ENCODE data around the gene FRZB. TPM values are rescaled to one million over a fixed set of nuclear protein-coding genes. Genes with fewer than 3 reads are reported as not detected.

Gene FRZB
- total RNA-seq, 1 experiment from 2014 or later = 0.08 TPM

- ChIA-PET CTCF (no interaction called here), POLR2A (interaction anchor here (0.6 kb wide), 1 partner anchor 73 kb away, joined by 3 read pairs; no protein-coding TSS in a partner anchor)
- Histone ChIP-seq H3K4me3 (ENCODE audit: low read depth in 2 of 2, low read length in 2 of 2) (no peak overlapping the region), H3K27ac (ENCODE audit: low read length) (no peak overlapping the region), H3K36me3 (ENCODE audit: control insufficient read depth, insufficient read depth, low read length) (no peaks in the 10 kb centered on the region), H3K9me3 (ENCODE audit: control insufficient read depth, insufficient read depth, low read depth, low read length) (no peaks in the 10 kb centered on the region), H3K4me1 (ENCODE audit: control insufficient read depth, insufficient read depth, low read length) (no peaks in the 10 kb centered on the region), H3K27me3 (ENCODE audit: control insufficient read depth, insufficient read depth, low read length) (peaks cover 6% of the 10 kb centered on the region)
- intact Hi-C loops (cut with micrococcal nuclease; ENCODE audit: unreplicated experiment) = no loop called here
- ATAC-seq (no peak), DNase-seq (ENCODE audit: low read depth, low spot score) (no peak)
- no TSS peak for BruUV-seq (replicated peaks)
- TF ChIP-seq POLR2AphosphoS5 (IDR thresholded peaks at IDR 0.05; ENCODE audit: low read depth, low read length) (no peak), TCF7L2 (IDR thresholded peaks at IDR 0.05; ENCODE audit: low read depth, low read length) (no peak), REST (IDR thresholded peaks at IDR 0.05; ENCODE audit: insufficient read depth in 1 of 2, low read depth in 2 of 2, low read length in 1 of 2) (no peak), SIN3A (IDR thresholded peaks at IDR 0.05; ENCODE audit: borderline replicate concordance, insufficient read depth, low read depth, low read length) (no peak), CTCF (IDR thresholded peaks at IDR 0.05) (no peak)
- in situ Hi-C loops (cut with HindIII; ENCODE audit: low pct_unique_long_range_greater_than_20kb, low sequenced_read_pairs) = no loop called here
Observed at GRCh38 chr2:182822733-182823132, 43.7 kb downstream of the FRZB start.

GRCh38 chr2:182821182-182821581, 45.3 kb downstream of the FRZB start:
- H3K4me1 ChIP-seq (ENCODE audit: control insufficient read depth, insufficient read depth, low read length) = no peaks in the 10 kb centered on the region; the same call in 1 of the 2 replicates
- peaks cover 11% of the 10 kb centered on the region for H3K27me3 ChIP-seq (ENCODE audit: control insufficient read depth, insufficient read depth, low read length)
- H3K27ac ChIP-seq (ENCODE audit: low read length) = no peak overlapping the region
- no TSS peak for BruUV-seq (replicated peaks)
- CTCF ChIA-PET = no interaction called here
- DNase-seq (ENCODE audit: low read depth, low spot score) (no peak), ATAC-seq (no peak)
- no peak overlapping the region for H3K4me3 ChIP-seq (ENCODE audit: low read depth in 2 of 2, low read length in 2 of 2)
- no peaks in the 10 kb centered on the region for H3K36me3 ChIP-seq (ENCODE audit: control insufficient read depth, insufficient read depth, low read length)
- H3K9me3 ChIP-seq (ENCODE audit: control insufficient read depth, insufficient read depth, low read depth, low read length) = no peaks in the 10 kb centered on the region
- intact Hi-C loops (cut with micrococcal nuclease; ENCODE audit: unreplicated experiment) = no loop called here
- TF ChIP-seq REST (IDR thresholded peaks at IDR 0.05; ENCODE audit: insufficient read depth in 1 of 2, low read depth in 2 of 2, low read length in 1 of 2) = no peak
- no peak for TF ChIP-seq SIN3A (IDR thresholded peaks at IDR 0.05; ENCODE audit: borderline replicate concordance, insufficient read depth, low read depth, low read length)
- TF ChIP-seq CTCF (IDR thresholded peaks at IDR 0.05) = no peak
- POLR2A ChIA-PET = no interaction called here
- in situ Hi-C loops (cut with HindIII; ENCODE audit: low pct_unique_long_range_greater_than_20kb, low sequenced_read_pairs) = no loop called here

Data from Panc1 (cell line).